HepG2 (cell line): ENCODE measurements around the gene RIPK3. TPM values are rescaled to one million over a fixed set of nuclear protein-coding genes. Genes with fewer than 3 reads are reported as not detected.

Source experiments
- ATAC-seq: fragments of 200-7000 bp; cut with Tn5 transposase; 3 replicates; pipeline ENCODE4 v1.9.1; 2020; ENCODE audit warnings: mild to moderate bottlenecking, moderate library complexity
- BruUV-seq: library from RNA; stranded (reverse); fragments of 400-500 nt; replicated peaks from 2 replicates; lab custom pipeline; 2021; lab: Mats Ljungman, UMichigan
- CTCF ChIA-PET: fragments of 300-600 bp; formaldehyde crosslinking; extraction: SDS; loops from one replicate; lab custom pipeline; 2021; ENCODE audit warnings: low total read pairs, inconsistent platforms, low intra/inter-chr PET ratio; lab: Yijun Ruan, JAX
- POLR2A ChIA-PET: fragments of 350-600 bp; sonication (Branson Sonifier 250); formaldehyde crosslinking; loops from one replicate; lab custom pipeline; 2020; ENCODE audit warnings: antibody characterized with exemption, inconsistent platforms; lab: Yijun Ruan, JAX
- DNase-seq: peaks from one replicate; pipeline ENCODE4 v3.0.0-alpha.2; 2015; ENCODE audit warnings: low spot score
- FAIRE-seq: peaks from 3 replicates; lab custom pipeline; 2011; peaks lifted over from hg19 to GRCh38; lab: Jason Lieb, UNC
- H2AFZ ChIP-seq: one replicate; pipeline ENCODE4 v1.6.1; 2011; ENCODE audit warnings: low read length, inconsistent platforms
- H3K27ac ChIP-seq: fragments of 300-600 bp; 3 replicates; pipeline ENCODE4 v1.8.0; 2011; ENCODE audit warnings: mixed run types, mild to moderate bottlenecking, mixed read lengths, low read length, inconsistent platforms; ENCODE audit not compliant: insufficient read depth; ENCODE audit errors: extremely low read length
- H3K27me3 ChIP-seq, 2 experiments: fragments of 200-600 bp in 1 of 2; 2 replicates in 1 of 2; 3 replicates in 1 of 2; pipeline versions ENCODE4 v1.6.0 to v1.8.0; 2011; ENCODE audit warnings: low read length in 2 of 2, mild to moderate bottlenecking in 2 of 2, moderate library complexity in 2 of 2, inconsistent platforms in 1 of 2; ENCODE audit not compliant: insufficient read depth in 2 of 2, control insufficient read depth in 1 of 2
- H3K36me3 ChIP-seq, 2 experiments: fragments of 200-600 bp in 1 of 2; replicated peaks in 1 of 2; 2 replicates in 1 of 2; 3 replicates in 1 of 2; pipeline versions ENCODE4 v1.5.1 to v1.8.0; 2011; ENCODE audit warnings: low read length in 2 of 2, inconsistent platforms in 1 of 2; ENCODE audit not compliant: insufficient read depth in 2 of 2, control insufficient read depth in 1 of 2
- H3K4me1 ChIP-seq: 2 replicates; pipeline ENCODE4 v1.5.1; 2012; ENCODE audit warnings: low read length, inconsistent platforms; ENCODE audit not compliant: insufficient read depth
- H3K4me2 ChIP-seq: 2 replicates; pipeline ENCODE4 v1.6.0; 2011; ENCODE audit warnings: low read depth, low read length, inconsistent platforms
- H3K4me3 ChIP-seq, 3 experiments: fragments of 200-600 bp in 1 of 3; sonication (generic), shearing (Covaris generic) in 1 of 3; replicated peaks in 1 of 3; 2 replicates each; pipeline ENCODE4 v1.5.1; 2011 to 2016; ENCODE audit warnings: low read length in 3 of 3, inconsistent platforms in 2 of 3, low read depth in 2 of 3, mild to moderate bottlenecking in 2 of 3, control low read depth in 1 of 3, mixed read lengths in 1 of 3; ENCODE audit not compliant: insufficient read depth in 1 of 3
- H3K79me2 ChIP-seq: one replicate; pipeline ENCODE4 v1.6.1; 2011; ENCODE audit warnings: low read length, inconsistent platforms; ENCODE audit not compliant: insufficient read depth
- H3K9ac ChIP-seq: 2 replicates; pipeline ENCODE4 v1.6.0; 2011; ENCODE audit warnings: mild to moderate bottlenecking, low read depth, low read length, inconsistent platforms; ENCODE audit not compliant: insufficient read depth
- H3K9me3 ChIP-seq: 2 replicates; pipeline ENCODE4 v1.5.1; 2012; ENCODE audit warnings: mild to moderate bottlenecking, low read length
- H4K20me1 ChIP-seq: 2 replicates; pipeline ENCODE4 v1.6.0; 2011; ENCODE audit warnings: inconsistent platforms, mild to moderate bottlenecking, low read length, moderate library complexity; ENCODE audit not compliant: insufficient read depth
- DBP ChIP-seq: sonication (generic); formaldehyde crosslinking; IDR thresholded peaks from 2 replicates; pipeline ENCODE4 v1.4.0; 2020; ENCODE audit warnings: missing genetic modification reagents; ENCODE audit errors: not compliant biosample characterization
- EZH2 ChIP-seq: conservative IDR thresholded peaks from 2 replicates; pipeline ENCODE4 v1.6.1; 2012; ENCODE audit warnings: mild to moderate bottlenecking, low read depth, low read length, moderate library complexity
- FLYWCH1 ChIP-seq: sonication (generic); formaldehyde crosslinking; IDR thresholded peaks from 2 replicates; pipeline ENCODE4 v1.8.1; 2023; ENCODE audit warnings: mild to moderate bottlenecking, missing genetic modification reagents
- GTF3A ChIP-seq: sonication (generic); formaldehyde crosslinking; conservative IDR thresholded peaks from 2 replicates; pipeline ENCODE4 v1.4.0; 2020; ENCODE audit warnings: mild to moderate bottlenecking, missing genetic modification reagents
- LBX2 ChIP-seq: sonication (generic); formaldehyde crosslinking; IDR thresholded peaks from 2 replicates; pipeline ENCODE4 v1.5.0; 2020; ENCODE audit warnings: missing genetic modification reagents, mild to moderate bottlenecking, borderline replicate concordance
- MYC ChIP-seq: sonication (generic); formaldehyde crosslinking; IDR thresholded peaks from 2 replicates; pipeline ENCODE4 v1.9.0; 2021; ENCODE audit warnings: missing genetic modification reagents, borderline replicate concordance
- RAD21 ChIP-seq: fragments of 450-650 bp; formaldehyde crosslinking; IDR thresholded peaks from 2 replicates; pipeline ENCODE4 v1.5.0; 2020; ENCODE audit warnings: mild to moderate bottlenecking
- RARA ChIP-seq: IDR thresholded peaks from 2 replicates; pipeline ENCODE4 v1.6.1; 2016; ENCODE audit warnings: missing genetic modification reagents, missing compliant biosample characterization
- TBP ChIP-seq: sonication (generic); formaldehyde crosslinking; IDR thresholded peaks from 2 replicates; pipeline ENCODE4 v1.5.0; 2020; ENCODE audit warnings: missing genetic modification reagents
- TFAP4 ChIP-seq: sonication (generic); IDR thresholded peaks from 2 replicates; pipeline ENCODE4 v1.6.1; 2016; ENCODE audit warnings: low read depth, borderline replicate concordance
- TFDP2 ChIP-seq: sonication (generic); formaldehyde crosslinking; IDR thresholded peaks from 2 replicates; pipeline ENCODE4 v1.4.0; 2020; ENCODE audit warnings: missing genetic modification reagents
- TSC22D2 ChIP-seq: sonication (generic); formaldehyde crosslinking; IDR thresholded peaks from 2 replicates; pipeline ENCODE4 v1.5.1; 2020; ENCODE audit warnings: missing genetic modification reagents, mild to moderate bottlenecking, borderline replicate concordance
- ZMYM3 ChIP-seq: sonication (generic); formaldehyde crosslinking; IDR thresholded peaks from 2 replicates; pipeline ENCODE4 v1.5.1; 2020; ENCODE audit warnings: mild to moderate bottlenecking, missing genetic modification reagents
- ZNF124 ChIP-seq: sonication (generic); formaldehyde crosslinking; IDR thresholded peaks from 2 replicates; pipeline ENCODE4 v1.4.0; 2020; ENCODE audit warnings: missing genetic modification reagents
- ZNF263 ChIP-seq: sonication (generic); formaldehyde crosslinking; IDR thresholded peaks from 2 replicates; pipeline ENCODE4 v1.4.0; 2020; ENCODE audit warnings: missing genetic modification reagents
- ZNF414 ChIP-seq: sonication (generic); formaldehyde crosslinking; IDR thresholded peaks from 2 replicates; pipeline ENCODE4 v1.5.0; 2020; ENCODE audit warnings: missing genetic modification reagents
- ZNF7 ChIP-seq: IDR thresholded peaks from 2 replicates; pipeline ENCODE4 v1.6.1; 2016; ENCODE audit warnings: missing biosample characterization, missing genetic modification reagents
- ZNF891 ChIP-seq: sonication (generic); formaldehyde crosslinking; IDR thresholded peaks from 2 replicates; pipeline ENCODE4 v1.5.0; 2020; ENCODE audit warnings: mild to moderate bottlenecking, missing genetic modification reagents
- WGBS: methylation state at CpG from one replicate; pipeline ENCODE4 v1.1.6; 2017; ENCODE audit warnings: low lambda C conversion rate; 5-methylcytosine and 5-hydroxymethylcytosine counted together
- in situ Hi-C: cut with HindIII; loops from 2 replicates; pipeline ENCODE4 v1.10.0; 2017; ENCODE audit warnings: low pct_unique_long_range_greater_than_20kb; ENCODE audit not compliant: extremely low pct_ligation_motif_present
- intact Hi-C: fragments of 100-400 bp; cut with micrococcal nuclease; formaldehyde crosslinking; loops from one replicate; pipeline ENCODE4 v1.10.0; 2022; ENCODE audit not compliant: unreplicated experiment
- polyA plus RNA-seq, 8 experiments: library from polyadenylated mRNA; depleted of rRNA in 3 of 8; stranded (reverse) in 7 of 8; unstranded in 1 of 8; fragments of >200 nt; fragmentation: Illumina TruSeq in 4 of 8; extraction: Trizol in 4 of 8; gene quantifications; 2 replicates each; pipeline versions ENCODE4 v1.2.1 to v1.2.3, GENCODE V29; 2011 to 2016; ENCODE audit warnings: low read depth in 4 of 8, missing spikeins in 1 of 8, mixed read lengths in 1 of 8; ENCODE audit not compliant: insufficient read depth in 1 of 8
- total RNA-seq, 5 experiments: library from RNA; depleted of rRNA; stranded (reverse); fragments of >200 nt; fragmentation: Illumina TruSeq; extraction: Trizol; gene quantifications; 2 replicates each; pipeline ENCODE4 v1.2.3, GENCODE V29; 2016; ENCODE audit warnings: low read depth in 1 of 5

Gene RIPK3
- total and polyA plus RNA-seq, 2 of the 13 experiments (the other 11 are each of a cell fraction or from before 2014, with no cell fraction given), result not detected

- Histone ChIP-seq H3K27me3 (peaks cover 23 to 60% of the 10 kb centered on the region in 2 experiments), H4K20me1 (no peaks in the 10 kb centered on the region), H3K9ac (no peak overlapping the region), H3K27ac (no peak overlapping the region), H3K4me2 (no peak overlapping the region), H3K79me2 (no peaks in the 10 kb centered on the region), H2AFZ (no peak overlapping the region), H3K9me3 (no peaks in the 10 kb centered on the region), H3K36me3 (no peaks in the 10 kb centered on the region), H3K4me3 (no peak overlapping the region), H3K4me1 (peaks cover 31% of the 10 kb centered on the region)
- ChIA-PET POLR2A (interaction anchor here (0.8 to 3.7 kb wide), 3 partner anchors 60 to 72 kb away, joined by 4 to 19 read pairs (median 8); partner anchors contain the start of genes CBLN3 and KHNYN), CTCF (interaction anchor here (1.0 kb wide), 1 partner anchor 66 kb away, joined by 3 read pairs; no protein-coding TSS in a partner anchor)
- FAIRE-seq (no peak), ATAC-seq (no peak), DNase-seq (no peak)
- no TSS peak for BruUV-seq
- in situ Hi-C loops, result loop anchor here (5.0 kb wide), 1 partner anchor 62 kb away; no protein-coding TSS in a partner anchor
- intact Hi-C loops, result loop anchor here (2.0 to 5.0 kb wide), 2 partner anchors 37 to 192 kb away; no protein-coding TSS in a partner anchor
- 42% methylated on average over 25 of the region's 32 CpGs for WGBS
- TF ChIP-seq LBX2 (CRISPR knock-in tag), result no peak
- no peak for TF ChIP-seq ZNF414 (CRISPR knock-in tag)
- TF ChIP-seq RARA, result no peak
- TF ChIP-seq RAD21 (CRISPR knock-in tag), result no peak
- TF ChIP-seq TSC22D2, result no peak
- no peak for TF ChIP-seq TFDP2 (CRISPR knock-in tag)
- no peak for TF ChIP-seq ZNF891 (CRISPR knock-in tag)
- no peak for TF ChIP-seq EZH2
- no peak for TF ChIP-seq ZMYM3 (CRISPR knock-in tag)
- TF ChIP-seq ZNF7, result no peak
- TF ChIP-seq ZNF263 (CRISPR knock-in tag), result 0 out of 2 replicates have a peak, but pooled peaks have one; percentile 32
- no peak for TF ChIP-seq FLYWCH1 (CRISPR knock-in tag)
- TF ChIP-seq ZNF124 (CRISPR knock-in tag), result no peak
- no peak for TF ChIP-seq TBP
- TF ChIP-seq MYC (CRISPR knock-in tag), result 0 out of 2 replicates have a peak, but pooled peaks have one; percentile 9
- no peak for TF ChIP-seq TFAP4
- no peak for TF ChIP-seq GTF3A
- TF ChIP-seq DBP (CRISPR knock-in tag), result no peak
Measured at GRCh38 chr14:24369907-24370687, 30.3 kb upstream of the RIPK3 start.
